OCI-LY3 (cell line): ENCODE results near the gene WDR83.

Experiments
- CTCF ChIP-seq: fragments of 200-600, 300-600 bp; sonication (generic); IDR thresholded peaks from 2 replicates; pipeline ENCODE4 v1.5.1; 2014; ENCODE audit warnings: antibody characterized with exemption, low read length, low read depth
- EZH2phosphoT487 ChIP-seq: fragments of 200-600 bp; shearing (Covaris generic); IDR thresholded peaks from 2 replicates; pipeline ENCODE4 v1.6.1; 2018; ENCODE audit warnings: antibody characterized with exemption, mixed run types, low read depth

- TF ChIP-seq CTCF (no peak), EZH2phosphoT487 (no peak)
These were observed 26.4 kb downstream of the WDR83 start for GRCh38 chr19:12692960-12693359.
